Left renal pelvis (tissue), 4 donors: ENCODE measurements around the gene PRRX1. TPM values are rescaled to one million over a fixed set of nuclear protein-coding genes. Genes with fewer than 3 reads are reported as not detected.

Experiments
- DNase-seq, 4 donors: peaks; one replicate each; pipeline ENCODE4 v3.0.0-alpha.2; 2013; ENCODE audit warnings: low read depth in 4 of 4, low spot score in 3 of 4
- polyA plus RNA-seq, 4 donors: library from polyadenylated mRNA; unstranded; fragments of 120-200 nt; gene quantifications; one replicate each; pipeline ENCODE4 v1.2.1, GENCODE V29; 2013; ENCODE audit not compliant: insufficient read length in 4 of 4

PRRX1 gene
- polyA plus RNA-seq, 4 donors: 0.87 to 119 (median 11.4) TPM

- no peak for DNase-seq
Measured at GRCh38 chr1:170663404-170664092, 383 bp upstream of the PRRX1 start.

DNA sequence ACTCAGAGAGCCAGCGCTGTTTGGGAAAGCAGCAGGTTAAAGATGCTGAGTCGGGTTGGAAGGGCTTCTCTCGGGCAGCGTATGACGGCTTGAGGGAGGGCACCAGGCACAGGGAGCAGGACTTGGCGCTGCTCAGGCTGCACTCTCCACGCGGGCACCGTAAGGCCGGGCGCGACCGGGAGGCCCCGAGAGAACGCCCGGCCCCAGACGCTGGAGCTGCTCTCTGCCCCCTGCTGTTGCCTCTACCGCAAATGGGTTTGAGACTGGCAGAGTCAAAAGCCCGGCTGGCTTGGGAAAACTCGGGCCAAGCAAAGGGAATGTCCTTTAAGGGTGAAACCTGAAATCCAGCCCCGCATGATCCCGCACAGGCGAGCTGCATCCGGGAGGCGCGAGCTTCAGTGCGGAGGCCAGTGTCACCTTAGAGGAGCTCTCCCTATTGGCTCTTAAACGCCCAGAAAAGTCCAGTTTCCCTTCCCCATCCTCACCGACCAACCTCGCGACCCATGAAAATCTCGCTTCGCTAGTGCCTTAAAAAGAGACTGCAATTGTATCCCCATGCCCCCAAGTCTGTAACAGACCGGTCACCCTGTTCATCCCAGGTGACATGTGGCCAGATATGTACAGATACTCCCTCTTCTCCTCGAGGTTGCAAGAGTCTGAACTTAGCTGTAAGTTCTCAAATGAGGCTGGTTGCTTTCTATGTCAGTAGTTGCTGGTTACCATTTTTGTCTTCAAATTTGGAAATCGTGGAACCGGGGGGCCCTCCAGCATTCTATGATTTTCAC is 1.1 kb downstream of the PRRX1 start:
- DNase-seq: no peak

- no peak for DNase-seq
Measured at GRCh38 chr1:170665629-170666028, 1.7 kb downstream of the PRRX1 start.

DNA sequence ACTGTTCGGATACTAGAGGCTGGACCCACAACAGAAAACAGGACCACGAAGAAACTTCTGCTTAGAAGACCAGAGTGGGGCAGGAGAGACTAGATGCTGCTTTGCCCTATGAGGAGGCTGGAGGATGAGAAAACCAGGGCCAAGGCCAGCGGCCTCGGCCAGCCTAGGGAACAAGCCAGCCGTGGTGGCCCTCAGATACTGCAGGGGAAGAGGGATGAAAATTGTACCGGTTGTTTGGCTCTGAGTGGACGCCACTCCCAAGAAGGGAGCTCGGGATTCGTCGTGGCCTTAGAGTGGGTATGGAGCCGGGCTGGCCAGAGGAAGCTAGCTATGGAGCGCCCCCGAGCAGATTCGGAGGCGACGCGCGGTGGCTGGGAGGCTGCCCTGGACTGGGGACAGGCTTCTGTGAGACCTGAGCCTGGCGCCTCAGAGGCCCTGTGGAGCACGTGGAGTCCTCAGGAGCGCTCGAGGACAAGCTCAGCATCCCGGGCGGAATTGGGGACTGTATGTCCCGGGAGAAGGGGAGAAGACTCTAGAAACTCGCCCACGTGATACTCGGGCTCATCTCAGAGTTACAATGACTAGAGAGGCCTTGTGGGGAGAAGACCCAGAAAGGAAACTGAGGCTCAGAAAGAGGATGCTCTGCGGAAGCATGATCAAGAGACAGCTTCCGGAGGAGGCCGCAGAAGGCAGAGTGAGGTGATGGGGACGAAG is 2.8 kb downstream of the PRRX1 start:
- DNase-seq: no peak

GRCh38 chr1:170668209-170669106 is 4.5 kb downstream of the PRRX1 start:
- no peak for DNase-seq

DNA sequence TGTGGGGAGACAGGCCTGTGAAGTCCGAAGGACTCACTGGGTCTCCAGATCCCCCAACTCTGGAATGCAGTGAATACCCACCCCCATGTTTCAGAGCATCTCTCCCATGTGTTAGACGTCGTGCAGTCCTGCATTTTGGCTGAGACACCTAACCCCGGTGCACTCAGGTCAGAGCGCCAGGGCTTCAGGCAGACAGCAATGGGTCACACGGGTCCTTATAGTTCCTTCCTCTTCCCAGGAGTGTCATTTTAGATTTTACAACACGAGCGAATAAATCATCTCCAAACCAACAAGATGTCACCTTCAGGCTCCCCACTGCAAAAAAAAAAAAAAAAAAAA is 5.1 kb downstream of the PRRX1 start:
- DNase-seq: no peak

- DNase-seq: no peak
Measured at GRCh38 chr1:170669586-170670530, 5.9 kb downstream of the PRRX1 start.

GRCh38 chr1:170670802-170671628 is 7.1 kb downstream of the PRRX1 start:
- DNase-seq: no peak

DNA sequence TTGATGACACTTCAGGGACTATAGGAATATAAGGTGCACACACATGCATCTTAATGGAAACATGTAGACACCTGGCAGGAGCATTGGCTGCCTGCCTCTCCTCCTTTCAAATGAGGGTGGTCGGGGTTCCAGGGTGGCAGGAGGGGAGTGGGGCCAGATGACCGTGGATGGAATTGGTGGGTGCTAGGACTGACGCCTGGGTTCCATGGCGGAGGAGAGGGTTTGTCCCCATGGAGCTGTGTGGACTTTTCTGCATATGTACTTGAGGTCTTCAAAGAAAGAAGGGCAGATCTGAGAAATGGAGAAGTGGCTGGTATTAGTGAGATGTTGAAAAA is 7.7 kb downstream of the PRRX1 start:
- DNase-seq: no peak

- DNase-seq: no peak
Measured at GRCh38 chr1:170672316-170672715, 8.4 kb downstream of the PRRX1 start.

DNA sequence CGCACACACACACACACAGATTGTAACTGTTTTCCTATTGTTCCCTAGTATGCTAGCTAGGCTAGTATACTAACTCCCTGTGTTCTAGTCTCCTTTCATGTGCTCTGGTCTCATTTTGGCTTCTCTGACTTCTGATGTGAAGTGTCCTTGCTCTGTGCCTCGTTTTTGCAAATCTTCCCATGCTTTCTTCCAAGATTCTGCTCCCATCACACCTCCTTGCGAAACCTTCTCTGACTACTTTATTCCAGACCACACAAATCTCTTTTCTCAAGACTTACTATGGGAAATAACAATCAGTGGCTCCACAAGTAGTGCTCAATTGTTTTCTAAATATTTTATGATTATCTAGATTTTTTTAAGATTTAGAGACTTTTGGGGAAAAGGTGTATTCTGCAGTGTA is 10.3 kb downstream of the PRRX1 start:
- no peak for DNase-seq

DNA sequence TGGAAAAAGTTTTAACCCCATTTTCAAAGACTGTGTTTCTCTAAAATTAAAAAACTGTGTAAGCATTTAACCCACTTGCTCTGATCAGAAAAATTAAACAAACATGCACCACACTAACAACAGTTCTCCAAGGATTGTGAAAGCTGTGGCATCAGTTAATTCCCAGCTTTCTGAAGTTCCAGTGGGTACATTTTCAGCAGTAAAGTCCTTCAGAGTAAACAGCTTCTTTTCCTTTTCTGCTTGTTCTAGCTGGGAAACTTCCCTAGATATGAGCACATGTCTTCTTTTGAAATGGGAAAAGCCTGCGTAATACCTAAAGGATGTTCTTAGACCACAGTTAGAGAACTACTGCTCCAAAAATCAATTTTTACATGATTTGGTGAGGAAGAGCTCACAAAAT is 11.1 kb downstream of the PRRX1 start:
- no peak for DNase-seq

DNA sequence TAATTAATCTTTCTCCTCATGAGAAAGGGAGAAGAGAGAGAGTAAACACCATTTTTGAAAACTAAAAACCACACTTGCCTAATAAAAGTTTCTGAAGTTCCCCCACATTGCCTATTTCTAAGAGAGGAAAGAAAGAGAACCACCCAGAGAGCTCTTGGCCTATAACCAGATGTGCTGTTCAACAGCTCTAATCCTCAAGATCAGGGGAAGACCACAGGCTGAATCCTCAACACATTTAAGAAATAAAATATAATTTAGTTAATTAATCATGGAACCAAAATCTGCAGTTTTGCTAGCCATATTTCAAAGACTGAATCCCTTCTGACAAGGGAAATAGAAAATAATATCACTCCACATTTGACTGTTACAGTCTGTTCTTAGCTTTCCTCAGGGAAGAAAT is 11.9 kb downstream of the PRRX1 start:
- no peak for DNase-seq

GRCh38 chr1:170676628-170677027 is 12.7 kb downstream of the PRRX1 start:
- DNase-seq: no peak

DNA sequence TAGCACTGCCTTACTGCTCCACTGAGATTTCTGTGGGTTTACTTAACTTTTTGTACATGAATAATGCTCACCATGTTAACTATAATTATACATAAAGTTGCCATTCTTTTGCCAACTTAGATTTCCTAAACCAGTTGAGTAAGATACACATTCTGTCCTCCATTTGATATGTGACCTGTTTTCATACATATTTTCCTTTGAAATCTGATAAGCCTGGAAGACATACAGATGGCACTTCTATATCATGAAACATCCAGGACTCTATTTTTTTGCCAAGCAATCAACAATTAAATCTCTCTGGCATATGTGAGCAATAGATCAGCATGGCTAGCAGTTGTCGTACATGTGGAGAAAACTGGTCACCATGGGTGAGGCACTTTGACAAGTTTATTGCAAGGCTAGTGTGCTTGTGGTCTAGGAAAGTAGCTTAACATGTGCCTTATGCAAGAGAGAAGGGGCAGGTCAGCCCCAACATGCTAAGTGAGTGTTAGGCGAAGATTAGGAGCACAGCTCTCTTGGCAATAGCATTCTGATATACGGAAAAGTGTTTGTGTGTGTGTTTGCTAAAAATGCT is 14.2 kb downstream of the PRRX1 start:
- DNase-seq: no peak

DNA sequence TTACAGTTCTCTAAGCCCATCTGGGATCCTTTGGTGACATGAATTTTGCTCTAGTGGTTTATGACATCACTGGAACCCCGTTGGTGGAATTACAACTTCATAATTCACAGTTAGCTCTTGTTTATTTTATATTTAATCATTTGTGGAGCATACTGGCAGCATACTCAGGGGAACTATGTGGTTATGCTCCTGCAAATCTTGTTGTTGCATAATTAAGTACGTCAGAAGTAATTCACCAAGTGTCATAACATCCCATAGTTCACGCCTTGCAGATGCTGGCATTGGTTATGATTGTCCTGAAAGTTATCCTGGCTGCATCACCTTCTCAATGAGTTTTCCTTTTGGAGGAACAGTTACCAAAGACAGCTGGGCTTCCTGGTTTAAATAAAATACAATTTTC is 16.5 kb downstream of the PRRX1 start:
- no peak for DNase-seq

DNA sequence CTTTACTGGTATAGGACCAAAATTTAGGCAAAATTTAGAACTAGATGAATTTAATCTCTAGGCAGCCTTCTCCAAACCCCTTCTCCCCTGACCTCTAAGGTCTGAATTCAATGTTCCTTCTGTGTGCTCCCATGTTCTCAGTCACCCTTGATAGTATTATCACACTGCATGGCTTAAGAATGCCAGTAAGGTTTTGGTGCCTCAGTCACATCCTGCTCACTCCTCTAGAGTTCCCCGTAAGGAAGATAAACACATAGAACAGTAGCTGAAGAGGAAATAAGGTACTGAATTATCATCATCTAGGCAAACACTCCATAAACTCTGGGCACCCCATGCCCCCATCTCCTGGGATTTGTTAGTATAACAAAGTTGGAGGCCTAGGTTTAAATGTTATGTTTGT is 18.2 kb downstream of the PRRX1 start:
- DNase-seq: no peak

GRCh38 chr1:170682809-170683208 is 18.9 kb downstream of the PRRX1 start:
- DNase-seq: no peak

GRCh38 chr1:170685166-170685565 is 21.2 kb downstream of the PRRX1 start:
- no peak for DNase-seq
